GM12878 (cell line): ENCODE data around the gene NDUFA7. TPM values are rescaled to one million over a fixed set of nuclear protein-coding genes. Genes with fewer than 3 reads are reported as not detected.

Experiments used
- CUX1 ChIP-seq: IDR thresholded peaks from 2 replicates; pipeline ENCODE4 v1.6.1; 2012; ENCODE audit warnings: improper control_type of control experiment, low read depth, low read length; ENCODE audit not compliant: insufficient replicate concordance
- KAT2A ChIP-seq: conservative IDR thresholded peaks from 2 replicates; pipeline ENCODE4 v1.6.1; 2011; ENCODE audit warnings: low read depth, low read length; ENCODE audit not compliant: control insufficient read depth
- KLF5 ChIP-seq: fragments of 450-650 bp; IDR thresholded peaks from 2 replicates; pipeline ENCODE4 v1.6.1; 2014; ENCODE audit warnings: mild to moderate bottlenecking; ENCODE audit not compliant: partially characterized antibody
- MEF2A ChIP-seq: IDR thresholded peaks from 2 replicates; pipeline ENCODE4 v1.6.1; 2011; ENCODE audit warnings: low read depth, mild to moderate bottlenecking, low read length, moderate library complexity; ENCODE audit not compliant: insufficient read depth
- SMC3 ChIP-seq: IDR thresholded peaks from 2 replicates; pipeline ENCODE4 v1.6.1; 2011; ENCODE audit warnings: low read length, improper control_type of control experiment, borderline replicate concordance
- polyA plus RNA-seq, 11 experiments: library from polyadenylated mRNA; depleted of rRNA in 4 of 11; unstranded in 6 of 11; stranded (reverse) in 5 of 11; fragments of >200 nt; fragmentation: Nextera tagmentation in 4 of 11; fragmentation: Illumina TruSeq in 1 of 11; extraction: Ambion mirVana in 4 of 11; extraction: Trizol in 1 of 11; gene quantifications; 1 replicate in 1 of 11; 2 replicates in 10 of 11; pipeline versions ENCODE4 v1.2.1 to v1.2.3, GENCODE V29; 2011 to 2016; ENCODE audit warnings: inconsistent platforms in 2 of 11, missing spikeins in 2 of 11, low read depth in 1 of 11
- total RNA-seq, 4 experiments: library from RNA; depleted of rRNA in 3 of 4; stranded (reverse); fragments of >200 nt in 3 of 4; fragmentation: Illumina TruSeq in 1 of 4; extraction: Trizol in 1 of 4; gene quantifications; 2 replicates each; pipeline versions ENCODE4 v1.2.1 to v1.2.3, GENCODE V29; 2013 to 2021
- TF ChIP-seq, protein P1 (sequence below): fragments of 150-350 bp; IDR thresholded peaks from 2 replicates; pipeline ENCODE4 v1.6.1; 2014; ENCODE audit warnings: mild to moderate bottlenecking, low read depth, low read length

NDUFA7 gene
- total and polyA plus RNA-seq, 10 of the 15 experiments (the other 5 are each of a cell fraction or from before 2014, with no cell fraction given) = 79.0 to 360 (median 174) TPM

DNA sequence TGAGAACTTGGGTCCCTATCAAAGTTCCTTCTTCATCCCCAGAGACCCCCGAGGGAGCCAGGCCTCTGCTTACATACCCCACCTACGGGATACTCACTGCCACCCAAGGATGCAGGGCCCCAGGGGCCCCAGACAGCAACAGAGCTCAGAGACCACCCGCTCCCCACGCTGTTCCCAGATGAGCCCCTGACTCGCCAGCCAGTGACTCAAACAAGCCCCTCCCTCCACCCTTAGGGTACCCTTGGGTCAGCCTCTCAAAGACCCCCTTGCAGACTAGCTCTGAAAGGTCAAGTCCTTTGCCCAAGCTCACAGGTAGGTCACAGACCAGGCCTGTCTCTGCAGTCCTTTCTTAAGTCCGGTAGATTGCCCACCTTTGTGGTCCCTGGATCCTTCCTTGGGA, 58.7 kb downstream of the NDUFA7 start (continued):
- TF ChIP-seq CUX1 (no peak), KAT2A (no peak), SMC3 (no peak), MEF2A (no peak), KLF5 (no peak)
- TF ChIP-seq, protein P1, sequence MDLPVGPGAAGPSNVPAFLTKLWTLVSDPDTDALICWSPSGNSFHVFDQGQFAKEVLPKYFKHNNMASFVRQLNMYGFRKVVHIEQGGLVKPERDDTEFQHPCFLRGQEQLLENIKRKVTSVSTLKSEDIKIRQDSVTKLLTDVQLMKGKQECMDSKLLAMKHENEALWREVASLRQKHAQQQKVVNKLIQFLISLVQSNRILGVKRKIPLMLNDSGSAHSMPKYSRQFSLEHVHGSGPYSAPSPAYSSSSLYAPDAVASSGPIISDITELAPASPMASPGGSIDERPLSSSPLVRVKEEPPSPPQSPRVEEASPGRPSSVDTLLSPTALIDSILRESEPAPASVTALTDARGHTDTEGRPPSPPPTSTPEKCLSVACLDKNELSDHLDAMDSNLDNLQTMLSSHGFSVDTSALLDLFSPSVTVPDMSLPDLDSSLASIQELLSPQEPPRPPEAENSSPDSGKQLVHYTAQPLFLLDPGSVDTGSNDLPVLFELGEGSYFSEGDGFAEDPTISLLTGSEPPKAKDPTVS = no peak
